ENCODE data around the gene HOXA6.

HOXA6 gene

DNA sequence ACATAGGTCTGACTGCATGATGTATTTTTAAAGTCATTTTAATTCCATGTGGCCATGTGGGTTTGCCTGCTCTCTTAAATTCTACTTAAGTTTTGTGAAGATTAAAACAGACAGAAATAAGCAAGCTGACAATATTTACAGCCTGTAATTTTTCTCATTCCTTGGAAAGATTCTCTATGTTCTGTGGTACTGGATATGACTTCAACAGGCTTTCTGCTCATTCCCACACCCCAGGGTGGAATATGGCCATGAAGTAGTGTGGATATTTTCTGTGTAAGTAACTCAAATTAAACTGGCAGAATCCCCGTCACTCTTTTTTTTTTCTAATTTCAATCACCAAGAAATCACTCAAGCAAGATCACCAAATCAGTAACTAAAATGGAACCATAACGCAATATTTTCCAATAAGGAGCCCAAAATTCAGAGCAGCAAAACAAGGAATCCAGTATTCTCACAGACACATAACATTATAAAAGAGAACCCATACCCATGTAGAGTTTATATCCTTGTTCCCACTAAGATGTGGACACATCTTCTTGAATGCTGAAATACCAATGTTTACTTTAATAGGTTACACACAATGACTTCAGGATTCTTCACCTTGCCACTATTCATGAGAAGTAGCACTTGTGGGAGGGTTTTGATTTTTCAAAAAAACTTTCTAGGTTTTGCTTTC, 9.8 kb downstream of the HOXA6 start:
- DNase-seq = no peak

DNA sequence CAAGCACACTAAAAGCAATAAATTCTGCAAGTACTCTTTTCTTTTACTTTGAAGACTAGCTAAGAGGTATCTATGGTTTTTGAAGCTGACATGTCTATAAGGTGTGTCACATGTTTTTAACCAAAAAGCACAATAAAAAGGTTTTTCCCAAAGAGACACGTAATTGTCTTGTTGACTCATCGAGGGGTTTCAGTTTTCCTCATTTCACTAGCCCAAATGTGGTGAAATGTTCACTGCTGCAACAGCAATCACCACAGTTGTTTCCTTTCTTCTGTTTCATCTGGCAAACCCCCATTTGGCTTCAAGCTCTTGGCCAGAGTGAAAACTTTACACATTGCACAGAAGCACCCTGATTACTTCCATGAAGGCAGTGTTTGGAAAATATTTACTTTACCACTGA, 13.2 kb downstream of the HOXA6 start:
- peak; percentile 37 for DNase-seq

DNA sequence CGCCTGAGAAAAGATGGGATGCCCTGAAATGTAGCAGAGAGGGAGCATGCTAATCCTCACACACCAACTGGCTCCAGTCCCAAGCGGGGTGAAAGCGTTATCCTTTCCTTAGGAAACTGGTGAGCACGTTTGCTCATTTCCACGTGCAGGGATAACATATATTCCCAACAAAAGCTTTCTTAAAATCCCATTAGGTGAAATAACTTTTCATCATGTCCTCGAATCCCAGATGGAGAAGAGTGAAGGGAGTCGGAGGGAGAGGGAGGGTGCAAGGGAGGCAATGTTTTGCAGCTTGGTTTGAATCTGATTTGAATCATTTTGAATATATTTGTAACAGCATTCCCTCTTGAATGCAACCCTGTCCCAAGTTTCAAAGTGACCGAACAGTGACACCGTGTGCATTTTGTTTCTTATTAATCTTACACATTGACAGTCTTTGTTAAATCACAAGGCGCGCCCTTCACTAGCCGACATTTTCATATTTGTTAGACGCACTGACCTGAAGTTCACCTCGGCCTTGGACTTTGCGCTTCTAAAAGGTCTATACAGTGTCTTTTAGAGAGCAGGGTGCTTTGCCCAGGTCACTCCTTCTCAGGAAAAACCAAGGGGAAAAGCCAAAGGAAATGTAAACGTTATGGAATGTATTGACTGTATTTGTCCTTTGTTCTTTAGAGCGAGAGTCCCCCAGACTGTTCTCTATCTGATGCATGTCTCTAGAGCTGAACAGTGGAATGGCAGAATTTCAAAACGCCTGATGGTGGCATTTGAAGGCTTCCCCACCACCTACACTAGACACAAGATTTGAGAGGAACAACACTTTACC, 14.0 kb downstream of the HOXA6 start:
- peak; percentile 38 for DNase-seq

- no peak for DNase-seq
Observed at GRCh38 chr7:27132978-27133377, 14.6 kb downstream of the HOXA6 start.

DNA sequence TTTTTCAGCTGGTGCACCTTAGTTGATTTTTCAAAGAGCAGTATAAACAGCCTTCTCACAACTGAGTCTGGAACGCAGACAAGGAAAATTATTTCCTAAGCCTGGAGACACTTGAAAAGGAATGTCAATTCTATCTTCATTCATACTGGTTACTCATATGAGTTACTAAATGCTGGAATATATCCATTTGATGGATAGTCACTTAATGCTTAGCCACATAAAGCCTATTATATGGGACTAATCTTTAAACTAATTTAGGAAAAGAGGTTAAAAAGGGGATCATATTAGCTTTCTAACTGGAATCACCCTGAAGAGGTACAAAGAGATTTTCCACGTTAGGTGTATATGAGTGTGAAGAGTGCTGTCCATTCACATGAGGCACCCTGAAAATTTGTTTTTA, 15.4 kb downstream of the HOXA6 start:
- DNase-seq = peak; percentile 27

DNA sequence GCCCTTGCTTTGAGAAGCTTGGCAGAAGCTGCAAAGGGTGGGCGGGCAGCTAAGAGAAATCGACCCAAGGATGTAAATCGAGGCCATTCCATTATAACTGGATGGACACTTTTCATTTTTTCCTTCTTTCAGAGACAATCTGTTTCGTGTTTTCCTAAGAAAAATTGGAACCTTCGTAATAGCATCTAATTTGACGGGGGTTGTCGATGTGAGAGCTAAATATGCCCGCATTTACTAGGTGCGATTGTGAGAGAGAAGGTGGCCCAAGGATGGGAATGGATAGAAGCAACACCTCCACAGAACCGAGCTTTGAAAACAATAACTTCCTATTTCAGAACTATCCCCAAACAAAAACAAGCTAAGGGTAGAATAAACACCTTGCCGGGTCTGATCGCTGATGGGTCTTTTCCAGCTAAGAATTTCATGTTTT, 16.2 kb downstream of the HOXA6 start:
- DNase-seq = no peak

GRCh38 chr7:27130540-27131389, 16.8 kb downstream of the HOXA6 start, which contains the start of gene HOXA4:
Gene HOXA4, minus strand, starts transcription at chr7:27130757. Its CDS starts 24 bp downstream, at chr7:27130733.
- DNase-seq = peak; percentile 75

GRCh38 chr7:27129729-27130539, 17.6 kb downstream of the HOXA6 start:
- DNase-seq = peak; percentile 44

DNA sequence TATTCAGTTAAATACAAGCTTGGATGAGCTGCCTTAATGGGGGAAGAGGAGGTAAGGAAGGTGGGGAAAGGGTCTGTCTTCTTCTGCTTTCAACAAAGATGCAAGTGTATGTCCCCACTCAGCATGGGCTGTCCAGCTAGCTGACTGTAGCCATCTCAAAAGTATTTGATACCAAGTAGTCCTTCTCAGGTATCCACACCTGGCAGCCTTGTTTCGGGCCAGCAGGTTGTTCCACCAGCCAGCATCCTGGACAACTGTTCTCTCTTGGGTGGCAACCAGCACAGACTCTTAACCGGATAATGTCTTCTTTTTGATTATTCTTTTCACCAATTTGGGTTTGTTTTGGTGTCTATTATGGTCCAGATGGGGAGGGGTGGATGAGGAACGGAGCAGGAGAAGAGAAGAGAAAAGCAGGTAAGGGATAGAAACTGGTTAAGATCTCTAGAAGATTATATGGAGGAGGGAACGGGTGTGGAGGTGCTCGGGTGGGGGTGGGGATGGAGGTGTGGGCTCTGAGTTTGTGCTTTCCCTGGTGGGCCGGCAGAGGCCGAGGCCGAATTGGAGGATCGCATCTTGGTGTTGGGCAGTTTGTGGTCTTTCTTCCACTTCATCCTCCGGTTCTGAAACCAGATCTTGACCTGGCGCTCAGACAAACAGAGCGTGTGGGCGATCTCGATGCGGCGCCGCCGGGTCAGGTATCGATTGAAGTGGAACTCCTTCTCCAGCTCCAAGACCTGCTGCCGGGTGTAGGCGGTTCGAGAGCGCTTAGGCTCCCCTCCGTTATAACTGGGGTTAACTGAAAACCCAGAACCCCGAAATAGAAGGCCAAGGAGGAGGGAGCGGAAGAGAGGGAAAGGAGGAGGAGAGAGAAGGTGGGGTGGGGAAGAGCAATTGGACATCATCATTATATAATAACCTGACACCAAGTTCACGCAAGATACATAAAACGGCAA, 18.5 kb downstream of the HOXA6 start:
- DNase-seq = no peak

- no peak for DNase-seq
Observed at GRCh38 chr7:27128034-27128433, 19.5 kb downstream of the HOXA6 start.

- no peak for DNase-seq
Observed at GRCh38 chr7:27126596-27127327, 20.8 kb downstream of the HOXA6 start.

DNA sequence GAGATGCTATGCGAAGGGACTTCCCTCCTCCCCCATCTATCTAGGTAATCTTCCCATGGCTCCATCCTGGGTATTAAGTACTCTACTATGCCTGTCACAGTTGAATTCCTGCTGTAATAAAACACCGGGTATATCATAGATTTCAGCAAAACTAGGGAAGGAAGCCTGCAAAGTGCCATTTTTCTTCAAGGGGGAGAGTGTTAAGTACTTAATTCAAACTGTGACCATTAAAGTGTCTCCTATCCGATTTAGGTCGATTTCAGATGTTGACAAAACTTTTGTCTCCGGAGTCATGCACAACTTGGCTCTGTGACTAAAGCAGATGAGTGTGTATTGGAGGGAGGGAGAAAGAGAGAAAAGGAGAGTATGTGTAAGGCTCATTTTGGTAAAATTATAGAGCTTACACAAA, 21.6 kb downstream of the HOXA6 start:
- DNase-seq = no peak

- no peak for DNase-seq
Observed at GRCh38 chr7:27124902-27125689, 22.5 kb downstream of the HOXA6 start.

DNA sequence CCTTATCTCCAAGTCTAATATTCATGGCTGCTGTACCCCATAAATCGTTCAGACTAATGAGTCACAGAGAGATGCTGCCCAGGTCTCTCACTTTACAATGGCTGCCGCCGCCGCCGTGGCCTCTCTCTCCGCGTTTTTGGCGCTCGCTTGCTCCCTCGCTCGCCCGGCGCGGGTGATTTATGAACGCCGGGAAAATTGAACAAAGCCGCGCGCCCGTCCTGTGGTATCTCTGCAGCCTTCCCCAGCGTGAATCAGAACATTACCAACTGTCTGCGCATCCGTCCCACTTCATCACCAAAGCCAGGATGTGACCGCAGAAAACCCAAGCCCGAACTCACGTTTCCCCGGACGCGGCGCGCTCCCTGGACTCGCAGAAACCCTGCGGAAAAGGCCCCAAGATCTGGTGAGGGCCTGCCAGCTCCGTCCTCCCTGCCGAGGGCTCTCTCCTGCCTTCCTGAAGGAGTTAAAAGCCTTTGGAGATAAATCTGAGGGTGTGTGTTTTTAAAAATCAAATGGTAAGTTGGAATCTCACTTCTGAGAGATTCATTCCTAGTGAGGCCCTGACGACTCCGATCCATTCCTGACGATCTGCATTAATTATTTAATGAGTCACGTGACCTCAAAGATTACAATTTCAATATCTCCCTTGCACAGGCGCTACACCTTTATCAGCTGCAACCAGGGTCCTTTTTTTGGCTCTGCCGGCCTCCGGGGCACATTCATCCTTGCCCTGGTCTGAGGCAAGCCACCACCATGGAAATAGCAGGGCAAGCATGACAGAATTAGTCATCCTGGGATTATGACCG, 23.3 kb downstream of the HOXA6 start:
- DNase-seq = no peak

- no peak for DNase-seq
Observed at GRCh38 chr7:27123477-27124053, 24.0 kb downstream of the HOXA6 start.

- DNase-seq = peak; percentile 30
Observed at GRCh38 chr7:27123007-27123476, 24.5 kb downstream of the HOXA6 start.

GRCh38 chr7:27122077-27122910, 25.3 kb downstream of the HOXA6 start:
- DNase-seq = no peak
